ENCODE results near the gene NUP210L. TPM values are rescaled to one million over a fixed set of nuclear protein-coding genes. Genes with fewer than 3 reads are reported as not detected.
"Not testable (repeated sequence)": the region's sequence is repeated elsewhere in the genome, so short reads cannot be mapped to it uniquely, and the experiment has no call there.

NUP210L gene
- total RNA-seq, 8 experiments from 2014 or later: 0.10 to 0.60 (median 0.31) TPM

DNA sequence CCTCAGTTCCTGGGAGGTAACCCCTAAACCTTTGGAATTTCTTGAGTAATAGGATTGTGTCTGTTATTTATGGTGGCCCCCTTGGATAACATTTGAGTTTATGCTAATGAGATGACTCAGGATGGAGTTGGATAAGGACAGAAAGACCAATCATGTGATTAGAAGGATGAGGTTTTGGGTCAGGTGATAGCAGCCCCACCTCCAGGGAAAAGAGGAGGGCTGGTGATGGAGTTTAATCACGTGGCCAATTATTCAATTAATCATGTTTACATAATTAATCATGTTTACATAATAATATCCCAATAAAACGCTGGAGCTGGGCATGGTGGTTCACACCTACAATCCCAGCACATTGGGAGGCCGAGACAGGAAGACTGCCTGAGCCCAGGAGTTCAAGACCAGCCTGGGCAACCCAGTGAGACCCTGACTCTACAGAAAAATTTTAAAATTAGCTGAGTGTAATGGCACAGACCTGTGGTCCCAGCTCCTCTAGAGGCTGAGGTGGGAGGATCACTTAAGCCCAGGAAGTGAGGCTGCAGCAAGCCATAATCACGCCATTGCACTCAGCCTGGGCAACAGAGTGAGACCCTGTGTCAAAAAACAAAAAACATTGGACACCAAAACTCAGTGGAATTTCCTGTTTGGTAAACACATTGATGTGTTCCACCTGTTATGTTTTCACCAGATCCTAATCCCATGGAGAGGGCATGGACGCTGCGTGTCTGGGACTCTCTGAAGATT, 73.3 kb downstream of the NUP210L start:
- H3K4me3 ChIP-seq: no peak overlapping the region
- WGBS, 10 experiments: 0 to 85% (median 76%) methylated on average over 1 to 6 of the region's 6 CpGs; no CpG with 5 or more reads in 1 of the 10 experiments
- no peaks in the 10 kb centered on the region for H3K4me1 ChIP-seq (replicated peaks in 1 of 2)
- in situ Hi-C loops (cut with MboI; ENCODE audit: low pct_unique_long_range_greater_than_20kb in 2 of 9, low sequenced_read_pairs in 9 of 9, unreplicated experiment in 9 of 9): no loop called here
- H3K27ac ChIP-seq: no peak overlapping the region
- ATAC-seq (replicated peaks in 6 of 8): peak in 2 of 8 experiments; percentile 28 to 39

DNA sequence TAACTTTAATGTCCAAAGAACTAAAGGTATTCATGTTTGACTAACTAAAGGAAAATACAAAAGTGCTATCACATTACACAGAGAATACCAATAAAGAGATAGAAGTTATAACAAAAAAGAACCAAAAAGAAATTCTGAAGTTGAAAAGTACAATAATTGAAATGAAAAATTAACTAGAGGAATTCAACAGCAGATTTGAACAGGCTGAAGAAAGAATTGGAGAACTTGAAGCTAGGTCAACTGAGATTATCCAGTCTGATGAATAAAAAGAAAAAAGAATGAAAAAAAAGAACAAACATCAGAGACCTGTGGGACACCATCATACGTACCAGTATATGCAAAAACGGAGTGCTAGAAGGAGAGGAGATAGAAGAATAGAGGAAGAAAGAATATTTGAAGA, 78.5 kb downstream of the NUP210L start:
- no peaks in the 10 kb centered on the region for H3K4me1 ChIP-seq (replicated peaks in 1 of 2)
- ATAC-seq (replicated peaks in 6 of 8): no peak
- in situ Hi-C loops (cut with MboI; ENCODE audit: low pct_unique_long_range_greater_than_20kb in 2 of 9, low sequenced_read_pairs in 9 of 9, unreplicated experiment in 9 of 9): no loop called here
- H3K27ac ChIP-seq: no peak overlapping the region
- H3K4me3 ChIP-seq: no peak overlapping the region
- 28 to 93% (median 74%) methylated on average over 2 of the region's 2 CpGs for WGBS, 10 experiments

DNA sequence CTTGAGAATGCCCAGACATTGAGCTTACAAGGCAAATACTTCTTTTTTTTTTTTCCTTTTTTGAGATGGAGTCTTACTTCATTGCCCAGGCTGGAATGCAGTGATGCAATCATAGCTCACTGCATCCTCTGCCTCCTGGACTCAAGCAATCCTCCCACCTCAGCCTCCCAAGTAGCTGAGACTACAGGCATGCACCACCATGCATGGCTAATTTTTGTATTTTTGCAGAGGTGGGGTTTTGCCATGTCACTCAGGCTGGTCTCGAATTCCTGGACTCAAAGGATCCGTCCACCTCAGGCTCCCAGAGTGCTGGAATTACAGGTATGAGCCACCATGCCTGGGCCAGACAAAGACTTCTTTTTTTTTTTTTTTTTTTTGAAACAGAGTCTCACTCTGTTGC, 79.1 kb downstream of the NUP210L start:
- no peaks in the 10 kb centered on the region for H3K4me1 ChIP-seq (replicated peaks in 1 of 2)
- no peak overlapping the region for H3K27ac ChIP-seq
- WGBS, 10 experiments: 40 to 83% (median 71%) methylated on average over 1 to 2 of the region's 2 CpGs; no CpG with 5 or more reads in 5 of the 10 experiments
- in situ Hi-C loops (cut with MboI; ENCODE audit: low pct_unique_long_range_greater_than_20kb in 2 of 9, low sequenced_read_pairs in 9 of 9, unreplicated experiment in 9 of 9): no loop called here
- no peak for ATAC-seq (replicated peaks in 6 of 8)
- H3K4me3 ChIP-seq: no peak overlapping the region

DNA sequence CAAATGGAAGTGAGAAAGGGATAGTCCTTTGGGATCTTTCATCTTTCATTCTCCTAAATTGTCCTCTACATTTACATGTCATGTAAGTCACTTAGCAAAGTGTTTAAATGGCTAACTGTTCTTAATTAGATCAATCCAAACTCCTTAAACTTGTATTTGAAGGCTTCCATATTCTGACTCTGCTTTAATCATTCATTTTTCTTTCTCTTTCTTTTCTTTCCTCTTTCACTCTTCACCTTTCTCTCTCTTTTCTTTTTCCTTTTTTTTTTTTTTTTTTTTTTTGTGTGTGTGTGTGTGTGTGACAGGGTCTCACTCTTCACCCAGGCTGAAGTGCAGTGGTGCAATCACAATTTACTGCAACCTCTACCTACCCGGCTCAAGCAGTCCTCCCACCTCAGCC, 92.6 kb downstream of the NUP210L start:
- H3K4me3 ChIP-seq: no peak overlapping the region
- ATAC-seq (replicated peaks in 6 of 8): no peak
- WGBS, 10 experiments: 40 to 83% (median 68%) methylated on average over 1 of the region's 1 CpG; no CpG with 5 or more reads in 2 of the 10 experiments
- in situ Hi-C loops (cut with MboI; ENCODE audit: low pct_unique_long_range_greater_than_20kb in 2 of 9, low sequenced_read_pairs in 9 of 9, unreplicated experiment in 9 of 9): no loop called here
- H3K4me1 ChIP-seq (replicated peaks in 1 of 2): no peaks in the 10 kb centered on the region
- no peak overlapping the region for H3K27ac ChIP-seq

DNA sequence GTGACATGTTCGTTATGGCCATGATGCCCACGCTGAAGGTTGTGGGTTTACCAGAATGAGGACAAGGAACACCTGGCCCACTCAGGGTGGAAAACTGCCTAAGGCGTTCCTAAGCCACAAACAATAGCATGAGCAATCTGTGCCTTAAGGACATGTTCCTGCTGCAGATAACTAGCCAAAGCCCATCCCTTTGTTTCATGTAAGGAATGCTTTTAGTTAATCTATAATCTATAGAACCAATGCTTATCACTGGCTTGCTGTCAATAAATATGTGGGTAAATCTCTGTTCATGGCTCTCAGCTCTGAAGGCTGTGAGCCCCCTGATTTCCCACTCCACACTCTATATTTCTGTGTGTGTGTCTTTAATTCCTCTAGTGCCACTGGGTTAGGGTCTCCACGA, 107.4 kb downstream of the NUP210L start:
- 50 to 100% (median 67%) methylated on average over 1 to 4 of the region's 4 CpGs; no CpG with 5 or more reads in 6 of the 10 experiments for WGBS, 10 experiments
- in situ Hi-C loops (cut with MboI; ENCODE audit: low pct_unique_long_range_greater_than_20kb in 2 of 9, low sequenced_read_pairs in 9 of 9, unreplicated experiment in 9 of 9); ATAC-seq (replicated peaks in 6 of 8): not testable (repeated sequence)

DNA sequence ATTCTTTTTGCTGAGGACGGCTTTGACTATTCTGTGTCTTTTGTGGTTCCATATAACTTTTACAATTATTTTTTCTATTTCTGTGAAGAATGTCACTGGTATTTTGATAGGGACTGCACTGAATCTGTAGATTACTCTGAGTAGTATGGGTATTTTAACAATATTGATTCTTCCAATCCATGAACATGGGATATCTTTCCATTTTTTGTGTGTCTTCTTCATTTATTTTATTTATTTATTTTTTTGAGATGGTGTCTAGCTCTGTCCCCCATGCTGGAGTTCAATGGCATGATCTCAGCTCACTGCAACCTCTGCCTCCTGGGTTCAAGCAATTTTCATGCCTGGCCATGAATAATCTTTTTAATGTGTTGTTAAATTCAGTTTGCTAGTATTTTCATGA, 121.2 kb downstream of the NUP210L start:
- 13 to 100% (median 88%) methylated on average over 1 of the region's 1 CpG; no CpG with 5 or more reads in 1 of the 10 experiments for WGBS, 10 experiments
- ATAC-seq (replicated peaks in 6 of 8); H3K4me3 ChIP-seq; H3K4me1 ChIP-seq (replicated peaks in 1 of 2); in situ Hi-C loops (cut with MboI; ENCODE audit: low pct_unique_long_range_greater_than_20kb in 2 of 9, low sequenced_read_pairs in 9 of 9, unreplicated experiment in 9 of 9); H3K27ac ChIP-seq: not testable (repeated sequence)

More for the DNA sequence above, 107.4 kb downstream of the NUP210L start:
- H3K4me1 ChIP-seq (replicated peaks in 1 of 2); H3K27ac ChIP-seq; H3K4me3 ChIP-seq: not testable (repeated sequence)

DNA sequence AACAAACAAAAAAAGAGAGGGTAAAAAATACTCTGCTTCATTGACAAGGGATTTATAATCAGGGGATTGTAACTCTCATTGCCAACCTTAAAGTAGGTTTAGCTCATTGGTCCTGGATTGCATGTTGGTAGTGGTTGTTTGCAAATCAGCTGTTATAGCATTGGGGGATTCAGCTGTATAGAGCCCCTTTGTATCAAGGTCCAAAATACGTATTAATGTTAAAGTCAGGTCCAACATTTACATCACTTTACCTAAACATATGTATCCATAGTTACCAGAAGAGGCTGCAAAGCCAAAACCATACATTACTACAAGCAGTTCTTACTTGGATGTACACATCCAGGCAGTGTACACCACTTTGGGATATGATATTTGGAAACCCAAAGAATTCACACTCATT, 134.9 kb downstream of the NUP210L start:
- Histone ChIP-seq H3K4me3 (no peak overlapping the region), H3K4me1 (replicated peaks in 1 of 2) (no peaks in the 10 kb centered on the region), H3K27ac (no peak overlapping the region)
- in situ Hi-C loops (cut with MboI; ENCODE audit: low pct_unique_long_range_greater_than_20kb in 2 of 9, low sequenced_read_pairs in 9 of 9, unreplicated experiment in 9 of 9): loop anchor here in 1 of 9 experiments (10.0 kb wide), 1 partner anchor 125 kb away; no protein-coding TSS in a partner anchor
- ATAC-seq (replicated peaks in 6 of 8): no peak
- 14 to 86% (median 70%) methylated on average over 1 of the region's 1 CpG; no CpG with 5 or more reads in 2 of the 10 experiments for WGBS, 10 experiments

DNA sequence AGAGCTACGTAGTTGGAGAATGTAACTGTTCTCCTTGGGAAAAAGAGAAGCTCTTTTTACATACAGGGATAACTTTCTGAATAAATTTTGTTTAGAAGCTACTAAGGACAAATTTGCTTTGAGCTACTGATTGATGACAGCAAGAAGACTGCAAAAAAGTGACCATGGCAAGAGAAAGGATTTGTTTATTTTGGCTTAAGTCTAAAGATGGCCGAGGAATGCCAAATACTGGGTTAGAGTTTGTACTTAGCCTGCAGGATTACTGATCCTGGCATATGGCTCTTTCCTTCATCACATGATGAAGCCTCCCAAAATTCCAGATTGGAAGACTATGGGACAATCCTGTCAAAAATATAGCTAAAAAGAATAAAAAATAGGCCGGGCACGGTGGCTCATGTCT, 135.6 kb downstream of the NUP210L start:
- Histone ChIP-seq H3K27ac (no peak overlapping the region), H3K4me3 (no peak overlapping the region), H3K4me1 (replicated peaks in 1 of 2) (no peaks in the 10 kb centered on the region)
- WGBS, 10 experiments: 20 to 92% (median 78%) methylated on average over 1 to 4 of the region's 4 CpGs; no CpG with 5 or more reads in 1 of the 10 experiments
- peak in 1 of 8 experiments; percentile 62 for ATAC-seq (replicated peaks in 6 of 8)
- in situ Hi-C loops (cut with MboI; ENCODE audit: low pct_unique_long_range_greater_than_20kb in 2 of 9, low sequenced_read_pairs in 9 of 9, unreplicated experiment in 9 of 9): no loop called here

DNA sequence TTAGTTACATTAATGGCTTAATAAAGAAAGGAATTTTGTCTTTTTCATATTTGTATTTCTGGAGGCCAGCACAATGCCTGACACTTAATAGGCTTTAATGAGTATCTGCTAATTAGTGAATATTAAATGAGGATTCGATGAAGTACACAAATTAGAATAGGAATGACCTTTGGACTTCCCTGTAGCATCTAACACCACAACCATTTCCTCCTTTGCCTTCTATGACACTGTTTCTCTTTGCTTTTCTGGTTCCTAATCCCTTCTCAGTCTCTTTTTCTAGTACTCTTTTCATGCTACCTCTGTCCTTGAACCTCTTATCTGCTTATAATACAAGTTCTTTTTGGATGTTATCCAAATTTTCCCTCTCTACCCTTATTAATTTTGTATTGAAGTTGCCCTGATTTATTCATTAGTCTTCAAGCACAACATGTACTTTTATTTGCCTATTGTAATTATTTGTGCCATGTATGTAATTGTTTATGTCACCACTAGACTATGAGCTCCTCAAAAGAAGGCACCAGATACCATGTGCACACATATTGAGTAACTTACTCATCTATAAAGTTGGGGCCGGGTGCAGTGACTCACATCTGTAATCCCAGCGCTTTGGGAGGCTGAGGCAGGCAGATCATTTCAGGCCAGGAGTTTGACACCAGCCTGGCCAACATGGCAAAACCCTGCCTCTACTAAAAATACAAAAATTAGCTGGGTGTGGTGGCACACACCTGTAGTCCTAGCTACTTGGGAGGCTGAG, 140.5 kb downstream of the NUP210L start:
- Histone ChIP-seq H3K27ac (no peak overlapping the region), H3K4me1 (replicated peaks in 1 of 2) (no peaks in the 10 kb centered on the region), H3K4me3 (no peak overlapping the region)
- in situ Hi-C loops (cut with MboI; ENCODE audit: low pct_unique_long_range_greater_than_20kb in 2 of 9, low sequenced_read_pairs in 9 of 9, unreplicated experiment in 9 of 9): no loop called here
- 29 to 86% (median 44%) methylated on average over 1 to 3 of the region's 3 CpGs; no CpG with 5 or more reads in 1 of the 10 experiments for WGBS, 10 experiments
- peak in 2 of 8 experiments; percentile 22 to 52 for ATAC-seq (replicated peaks in 6 of 8)

DNA sequence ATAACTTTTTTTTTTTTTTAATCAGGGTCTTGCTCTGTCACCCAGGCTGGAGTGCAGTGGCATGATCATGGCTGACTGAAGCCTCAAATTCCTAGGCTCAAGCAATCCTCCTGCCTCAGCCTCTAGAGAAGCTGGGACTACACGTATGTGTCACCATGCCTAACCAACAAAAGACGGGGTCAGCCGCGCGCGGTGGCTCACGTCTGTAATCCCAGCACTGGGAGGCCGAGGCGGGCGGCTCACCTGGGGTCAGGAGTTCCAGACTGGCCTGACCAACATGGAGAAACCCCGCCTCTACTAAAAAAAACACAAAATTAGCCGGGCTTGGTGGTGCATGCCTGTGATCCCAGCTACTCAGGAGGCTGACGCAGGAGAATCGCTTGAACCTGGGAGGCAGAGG, 142.3 kb downstream of the NUP210L start:
- H3K27ac ChIP-seq; ATAC-seq (replicated peaks in 6 of 8); H3K4me3 ChIP-seq; in situ Hi-C loops (cut with MboI; ENCODE audit: low pct_unique_long_range_greater_than_20kb in 2 of 9, low sequenced_read_pairs in 9 of 9, unreplicated experiment in 9 of 9); H3K4me1 ChIP-seq (replicated peaks in 1 of 2): not testable (repeated sequence)
- 85 to 100% (median 97%) methylated on average over 1 to 14 of the region's 14 CpGs; no CpG with 5 or more reads in 3 of the 10 experiments for WGBS, 10 experiments

DNA sequence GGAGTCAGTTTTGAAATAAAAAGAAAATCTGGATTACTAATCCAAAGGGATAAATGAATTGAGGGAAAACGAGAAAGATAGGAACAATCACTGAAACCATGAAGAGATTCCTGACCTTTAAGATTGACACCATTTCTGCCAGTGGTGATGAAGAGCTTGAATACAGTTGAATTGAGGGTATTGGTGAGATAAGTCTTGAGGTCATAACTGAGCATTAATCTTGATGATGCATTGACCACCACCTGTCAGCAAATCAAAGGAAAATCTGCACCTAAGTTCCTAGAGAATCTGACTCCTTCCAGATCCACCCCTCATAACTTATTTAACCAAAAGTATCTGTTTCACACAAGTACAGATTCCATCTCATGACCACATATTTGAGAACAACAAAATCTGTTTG, 142.7 kb downstream of the NUP210L start:
- no peak for ATAC-seq (replicated peaks in 6 of 8)
- H3K4me1 ChIP-seq (replicated peaks in 1 of 2): no peaks in the 10 kb centered on the region
- no peak overlapping the region for H3K27ac ChIP-seq
- H3K4me3 ChIP-seq: no peak overlapping the region
- 33 to 100% (median 74%) methylated on average over 1 of the region's 1 CpG; no CpG with 5 or more reads in 3 of the 10 experiments for WGBS, 10 experiments
- in situ Hi-C loops (cut with MboI; ENCODE audit: low pct_unique_long_range_greater_than_20kb in 2 of 9, low sequenced_read_pairs in 9 of 9, unreplicated experiment in 9 of 9): no loop called here

DNA sequence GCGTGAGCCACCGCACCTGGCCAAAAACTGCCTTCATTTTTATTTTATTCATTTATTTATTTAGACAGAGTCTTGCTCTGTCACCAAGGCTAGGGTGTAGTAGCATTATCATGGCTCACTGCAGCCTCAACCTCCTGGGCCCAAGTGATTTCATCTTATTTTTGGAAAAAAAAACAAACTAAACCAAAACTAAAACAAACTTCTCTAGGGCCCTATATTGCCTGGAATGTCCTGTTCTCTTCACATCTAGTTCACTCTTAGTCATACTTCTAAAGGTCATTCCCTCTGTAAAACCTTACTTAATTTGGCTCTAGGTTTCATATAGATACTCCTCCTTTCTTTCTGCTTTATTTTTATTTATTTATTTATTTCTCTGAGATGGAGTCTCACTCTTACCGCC, 148.7 kb downstream of the NUP210L start:
- Histone ChIP-seq H3K4me3 (no peak overlapping the region), H3K4me1 (replicated peaks in 1 of 2) (no peaks in the 10 kb centered on the region), H3K27ac (no peak overlapping the region)
- ATAC-seq (replicated peaks in 6 of 8): no peak
- in situ Hi-C loops (cut with MboI; ENCODE audit: low pct_unique_long_range_greater_than_20kb in 2 of 9, low sequenced_read_pairs in 9 of 9, unreplicated experiment in 9 of 9): no loop called here
- WGBS, 10 experiments: 91 to 100% (median 100%) methylated on average over 1 to 3 of the region's 3 CpGs; no CpG with 5 or more reads in 3 of the 10 experiments

DNA sequence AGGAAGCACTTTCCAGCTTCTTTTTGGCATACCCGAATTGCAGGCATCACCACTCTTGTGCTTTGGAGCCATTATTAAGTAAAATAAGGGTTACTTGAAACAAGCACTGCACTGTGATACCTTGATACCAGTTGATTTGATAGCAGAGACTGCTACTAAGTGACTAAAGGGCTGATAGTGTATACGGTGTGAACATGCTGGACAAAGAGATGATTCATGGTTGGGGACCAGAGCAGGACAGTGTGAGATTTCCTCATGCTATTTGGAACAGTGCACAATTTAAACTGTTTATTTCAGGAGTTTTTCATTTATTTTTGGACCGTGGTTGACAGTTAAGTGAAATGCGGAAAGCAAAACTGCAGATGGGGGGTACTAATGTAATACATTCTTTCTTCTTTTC, 154.5 kb downstream of the NUP210L start:
- in situ Hi-C loops (cut with MboI; ENCODE audit: low pct_unique_long_range_greater_than_20kb in 2 of 9, low sequenced_read_pairs in 9 of 9, unreplicated experiment in 9 of 9): no loop called here
- ATAC-seq (replicated peaks in 6 of 8): no peak
- Histone ChIP-seq H3K27ac (no peak overlapping the region), H3K4me1 (replicated peaks in 1 of 2) (no peaks in the 10 kb centered on the region), H3K4me3 (no peak overlapping the region)
- WGBS, 10 experiments: 21 to 100% (median 83%) methylated on average over 2 to 4 of the region's 4 CpGs; no CpG with 5 or more reads in 1 of the 10 experiments

All from motor neuron (in vitro differentiated cells).